Measurements from ENCODE around the gene CAVIN1. TPM values are rescaled to one million over a fixed set of nuclear protein-coding genes. Genes with fewer than 3 reads are reported as not detected.
"Not testable (repeated sequence)": the region's sequence is repeated elsewhere in the genome, so short reads cannot be mapped to it uniquely, and the experiment has no call there.

Gene CAVIN1
- total and polyA plus RNA-seq, 2 experiments from 2014 or later, result 18.1 to 35.7 TPM

DNA sequence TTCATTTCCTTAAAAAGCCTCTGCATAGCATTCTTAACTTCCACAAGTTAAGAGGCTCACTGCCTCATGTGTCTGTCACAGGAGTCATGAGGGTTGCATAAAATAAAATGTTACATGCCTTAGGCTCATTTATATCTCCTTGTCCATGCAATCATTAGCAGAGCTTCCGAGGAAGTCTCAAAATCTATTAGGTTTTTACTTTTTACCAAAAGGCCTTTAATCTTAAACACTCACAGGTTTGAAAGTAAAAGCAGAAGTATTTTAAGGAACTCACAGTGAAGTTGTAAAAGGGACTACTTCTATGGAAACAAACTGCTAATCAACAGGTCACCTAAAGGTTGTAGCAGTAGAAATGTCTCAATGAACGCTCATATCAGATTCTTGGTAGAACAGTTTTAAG lies 30.4 kb upstream of the CAVIN1 start (continued):
- TF ChIP-seq, protein P1, sequence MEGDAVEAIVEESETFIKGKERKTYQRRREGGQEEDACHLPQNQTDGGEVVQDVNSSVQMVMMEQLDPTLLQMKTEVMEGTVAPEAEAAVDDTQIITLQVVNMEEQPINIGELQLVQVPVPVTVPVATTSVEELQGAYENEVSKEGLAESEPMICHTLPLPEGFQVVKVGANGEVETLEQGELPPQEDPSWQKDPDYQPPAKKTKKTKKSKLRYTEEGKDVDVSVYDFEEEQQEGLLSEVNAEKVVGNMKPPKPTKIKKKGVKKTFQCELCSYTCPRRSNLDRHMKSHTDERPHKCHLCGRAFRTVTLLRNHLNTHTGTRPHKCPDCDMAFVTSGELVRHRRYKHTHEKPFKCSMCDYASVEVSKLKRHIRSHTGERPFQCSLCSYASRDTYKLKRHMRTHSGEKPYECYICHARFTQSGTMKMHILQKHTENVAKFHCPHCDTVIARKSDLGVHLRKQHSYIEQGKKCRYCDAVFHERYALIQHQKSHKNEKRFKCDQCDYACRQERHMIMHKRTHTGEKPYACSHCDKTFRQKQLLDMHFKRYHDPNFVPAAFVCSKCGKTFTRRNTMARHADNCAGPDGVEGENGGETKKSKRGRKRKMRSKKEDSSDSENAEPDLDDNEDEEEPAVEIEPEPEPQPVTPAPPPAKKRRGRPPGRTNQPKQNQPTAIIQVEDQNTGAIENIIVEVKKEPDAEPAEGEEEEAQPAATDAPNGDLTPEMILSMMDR (conservative IDR thresholded peaks at IDR 0.05; ENCODE audit: low read depth in 2 of 2), result no peak
- no peak for TF ChIP-seq ZNF331 (CRISPR knock-in tag; IDR thresholded peaks at IDR 0.05; ENCODE audit: low read depth)

DNA sequence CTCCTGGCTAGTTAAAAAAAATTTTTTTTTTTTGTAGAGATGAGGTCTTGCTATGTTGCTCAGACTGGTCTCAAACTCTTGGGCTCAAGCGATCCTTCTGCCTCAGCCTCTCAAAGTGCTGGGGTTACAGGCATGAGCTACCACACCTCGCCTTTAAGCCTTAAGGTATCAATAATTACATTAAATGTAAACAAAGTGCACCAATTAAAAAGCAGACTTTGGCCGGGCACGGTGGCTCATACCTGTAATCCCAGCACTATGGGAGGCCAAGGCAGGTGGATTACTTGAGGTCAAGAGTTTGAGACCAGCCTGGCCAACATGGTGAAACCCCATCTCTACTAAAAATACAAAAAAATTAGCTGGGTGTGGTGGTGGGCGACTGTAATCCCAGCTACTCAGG lies 28.2 kb upstream of the CAVIN1 start:
- not testable (repeated sequence) for H3K4me1 ChIP-seq (ENCODE audit: insufficient read depth); H4K20me1 ChIP-seq (replicated peaks; ENCODE audit: insufficient read depth); ATAC-seq

DNA sequence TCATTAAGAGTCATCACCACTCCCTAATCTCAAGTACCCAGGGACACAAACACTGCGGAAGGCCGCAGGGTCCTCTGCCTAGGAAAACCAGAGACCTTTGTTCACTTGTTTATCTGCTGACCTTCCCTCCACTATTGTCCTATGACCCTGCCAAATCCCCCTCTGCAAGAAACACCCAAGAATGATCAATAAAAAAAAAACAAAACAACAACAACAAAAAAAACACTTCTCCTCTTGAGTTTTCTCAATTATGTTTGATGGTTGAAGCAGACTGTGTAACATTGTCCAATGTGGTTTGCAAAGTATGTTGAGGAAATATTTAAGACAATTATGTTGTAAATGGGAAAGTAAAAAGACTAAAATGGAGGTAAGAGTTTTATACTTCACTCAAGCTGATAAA lies 26.8 kb upstream of the CAVIN1 start:
- H4K20me1 ChIP-seq (replicated peaks; ENCODE audit: insufficient read depth); DNase-seq (ENCODE audit: low spot score); H3K27ac Mint-ChIP-seq; H2AFZ ChIP-seq; H3K4me1 ChIP-seq (ENCODE audit: insufficient read depth); H3K27me3 Mint-ChIP-seq (ENCODE audit: insufficient read depth, low read depth, poor library complexity); H3K79me2 ChIP-seq (replicated peaks; ENCODE audit: insufficient read depth); H3K4me3 ChIP-seq; H3K4me3 Mint-ChIP-seq; H3K27me3 ChIP-seq (ENCODE audit: insufficient read depth); H3K4me1 Mint-ChIP-seq; ATAC-seq; H3K27ac ChIP-seq (ENCODE audit: low read depth); H3F3A ChIP-seq (replicated peaks; ENCODE audit: low read depth); H3K9me2 ChIP-seq (ENCODE audit: insufficient read depth); H3K36me3 Mint-ChIP-seq (ENCODE audit: low read depth); H3K4me2 ChIP-seq; H3K36me3 ChIP-seq (ENCODE audit: insufficient read depth): not testable (repeated sequence)
- H3K9me3 Mint-ChIP-seq, result peaks cover 26% of the 10 kb centered on the region

More for the DNA sequence above, 28.2 kb upstream of the CAVIN1 start:
- H3K36me3 ChIP-seq (ENCODE audit: insufficient read depth); DNase-seq (ENCODE audit: low spot score); H3K27me3 ChIP-seq (ENCODE audit: insufficient read depth); H3K36me3 Mint-ChIP-seq (ENCODE audit: low read depth); H3K4me3 ChIP-seq; H3K27ac Mint-ChIP-seq; H3K4me3 Mint-ChIP-seq; H3K9me2 ChIP-seq (ENCODE audit: insufficient read depth); H3K27me3 Mint-ChIP-seq (ENCODE audit: insufficient read depth, low read depth, poor library complexity); H3K4me2 ChIP-seq; H3K4me1 Mint-ChIP-seq; H3K27ac ChIP-seq (ENCODE audit: low read depth); H3F3A ChIP-seq (replicated peaks; ENCODE audit: low read depth); H2AFZ ChIP-seq; H3K79me2 ChIP-seq (replicated peaks; ENCODE audit: insufficient read depth): not testable (repeated sequence)
- H3K9me3 Mint-ChIP-seq, result peaks cover 24% of the 10 kb centered on the region

DNA sequence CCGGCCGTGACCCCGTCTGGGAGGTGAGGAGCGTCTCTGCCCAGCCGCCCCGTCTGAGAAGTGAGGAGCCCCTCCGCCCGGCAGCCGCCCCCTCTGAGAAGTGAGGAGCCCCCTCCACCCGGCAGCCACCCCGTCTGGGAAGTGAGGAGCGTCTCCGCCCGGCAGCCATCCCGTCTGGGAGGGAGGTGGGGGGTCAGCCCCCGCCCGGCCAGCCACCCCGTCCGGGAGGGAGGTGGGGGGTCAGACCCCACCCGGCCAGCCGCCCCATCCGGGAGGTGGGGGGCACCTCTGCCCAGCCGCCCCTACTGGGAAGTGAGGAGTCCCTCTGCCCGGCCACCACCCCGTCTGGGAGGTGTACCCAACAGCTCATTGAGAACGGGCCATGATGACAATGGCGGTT lies 26.1 kb upstream of the CAVIN1 start:
- not testable (repeated sequence) for H2AFZ ChIP-seq; H4K20me1 ChIP-seq (replicated peaks; ENCODE audit: insufficient read depth); H3K27me3 ChIP-seq (ENCODE audit: insufficient read depth); H3F3A ChIP-seq (replicated peaks; ENCODE audit: low read depth); ATAC-seq; H3K4me3 ChIP-seq; H3K9me2 ChIP-seq (ENCODE audit: insufficient read depth); H3K4me1 ChIP-seq (ENCODE audit: insufficient read depth); H3K4me1 Mint-ChIP-seq; H3K27ac ChIP-seq (ENCODE audit: low read depth); DNase-seq (ENCODE audit: low spot score); H3K4me3 Mint-ChIP-seq; H3K27ac Mint-ChIP-seq; H3K4me2 ChIP-seq; H3K36me3 ChIP-seq (ENCODE audit: insufficient read depth); H3K27me3 Mint-ChIP-seq (ENCODE audit: insufficient read depth, low read depth, poor library complexity); H3K36me3 Mint-ChIP-seq (ENCODE audit: low read depth); H3K79me2 ChIP-seq (replicated peaks; ENCODE audit: insufficient read depth)
- H3K9me3 Mint-ChIP-seq, result peaks cover 26% of the 10 kb centered on the region

Data from GM23338 (cell line).